Non-pigmented ciliary epithelial cell (primary cell): ENCODE data around the gene IL1RL1.
A peak's percentile ranks its signal among the peaks of the same experiment; 100 is the strongest.

ENCODE experiments used
- DNase-seq: peaks from one replicate; pipeline ENCODE4 v3.0.0-alpha.2; 2010; ENCODE audit warnings: low read depth

IL1RL1 gene

GRCh38 chr2:102310964-102311640 lies at the start of gene IL1RL1:
Gene IL1RL1 (plus strand): TSS chr2:102311563. CDS start chr2:102338265, 26,702 bp downstream.
- no peak for DNase-seq

- no peak for DNase-seq
These were observed 48.9 kb upstream of the IL1RL1 start for GRCh38 chr2:102262216-102263129.

- no peak for DNase-seq
These were observed 46.4 kb upstream of the IL1RL1 start for GRCh38 chr2:102264952-102265351.

GRCh38 chr2:102266204-102266603 lies 45.2 kb upstream of the IL1RL1 start:
- no peak for DNase-seq

- no peak for DNase-seq
These were observed 43.6 kb upstream of the IL1RL1 start for GRCh38 chr2:102267774-102268173.

GRCh38 chr2:102268510-102269199 lies 42.7 kb upstream of the IL1RL1 start:
- peak; percentile 34 for DNase-seq

- DNase-seq: no peak
These were observed 42.2 kb upstream of the IL1RL1 start for GRCh38 chr2:102269200-102269524.

- DNase-seq: no peak
These were observed 39.5 kb upstream of the IL1RL1 start for GRCh38 chr2:102271844-102272243.

- DNase-seq: no peak
These were observed 37.6 kb upstream of the IL1RL1 start for GRCh38 chr2:102273619-102274211.

- DNase-seq: no peak
These were observed 34.7 kb upstream of the IL1RL1 start for GRCh38 chr2:102276549-102277201.

GRCh38 chr2:102277202-102277700 lies 34.1 kb upstream of the IL1RL1 start:
- DNase-seq: no peak

GRCh38 chr2:102278720-102279390 lies 32.5 kb upstream of the IL1RL1 start:
- no peak for DNase-seq

- DNase-seq: no peak
These were observed 32.0 kb upstream of the IL1RL1 start for GRCh38 chr2:102279391-102279735.

GRCh38 chr2:102282678-102283091 lies 28.7 kb upstream of the IL1RL1 start:
- DNase-seq: no peak

- no peak for DNase-seq
These were observed 27.4 kb upstream of the IL1RL1 start for GRCh38 chr2:102283996-102284395.

- DNase-seq: no peak
These were observed 26.8 kb upstream of the IL1RL1 start for GRCh38 chr2:102284611-102285010.

- no peak for DNase-seq
These were observed 26.0 kb upstream of the IL1RL1 start for GRCh38 chr2:102285368-102285767.

GRCh38 chr2:102286041-102286440 lies 25.3 kb upstream of the IL1RL1 start:
- DNase-seq: no peak

GRCh38 chr2:102289129-102289528 lies 22.2 kb upstream of the IL1RL1 start:
- no peak for DNase-seq

- no peak for DNase-seq
These were observed 20.8 kb upstream of the IL1RL1 start for GRCh38 chr2:102290594-102290993.
